Ureter (tissue), 1 donor: ENCODE measurements around the gene KICS2. TPM values are rescaled to one million over a fixed set of nuclear protein-coding genes. Genes with fewer than 3 reads are reported as not detected.
"Not testable (repeated sequence)": the region's sequence is repeated elsewhere in the genome, so short reads cannot be mapped to it uniquely, and the experiment has no call there.

Experiments
- DNase-seq: peaks from one replicate; pipeline ENCODE4 v3.0.0-alpha.2; 2020; ENCODE audit warnings: low spot score
- total RNA-seq: library from RNA; stranded (reverse); gene quantifications from one replicate; pipeline ENCODE4 v1.2.4, GENCODE V29; 2023
- donor health status: DM: yes; HTN: yes; CAD: no.

KICS2 gene
- total RNA-seq: 17.2 TPM

DNA sequence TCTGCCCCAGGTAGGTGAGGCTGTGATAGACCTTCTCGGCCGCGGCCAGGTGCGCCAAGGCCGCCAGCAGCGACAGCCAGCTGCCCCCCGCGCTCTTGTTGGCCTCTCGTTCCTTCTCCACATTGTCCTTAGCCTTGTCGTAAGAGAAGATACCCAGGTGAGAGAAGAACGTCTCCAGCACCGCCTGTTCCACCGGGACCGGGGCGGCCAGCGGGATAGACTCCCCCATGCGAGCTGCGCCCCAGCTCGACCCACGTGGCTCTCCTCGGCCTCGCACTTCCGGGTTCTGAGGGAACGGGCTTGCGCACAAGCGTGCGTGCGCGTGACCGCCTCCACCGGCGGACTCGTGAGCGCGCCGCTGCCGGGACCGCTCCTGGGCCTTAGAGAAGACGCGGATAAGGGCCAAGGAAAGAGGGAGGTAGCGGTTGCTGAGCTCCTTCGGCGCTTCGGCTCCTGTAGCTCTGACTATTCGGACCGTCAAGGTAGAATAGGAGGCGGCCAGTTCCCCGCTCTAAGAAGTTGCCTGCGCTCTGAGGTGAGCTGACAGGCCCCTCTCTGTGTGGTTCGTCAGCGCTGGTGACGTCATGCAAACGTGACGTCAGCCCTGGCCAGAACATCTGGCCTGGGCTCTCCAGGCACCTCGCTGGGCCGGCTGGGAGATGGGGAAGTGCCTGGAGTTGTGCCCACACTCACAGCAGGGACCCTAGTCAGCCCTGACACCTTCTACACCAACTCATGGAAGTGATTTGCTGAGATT lies at the start of gene KICS2:
KICS2 (minus strand) TSS at position 288 of the 757 bp plus-strand sequence; CDS start at position 229, 59 bp downstream.
- DNase-seq: peak; percentile 94

GRCh38 chr12:64270411-64270810 lies 48.3 kb upstream of the KICS2 start:
- no peak for DNase-seq

DNA sequence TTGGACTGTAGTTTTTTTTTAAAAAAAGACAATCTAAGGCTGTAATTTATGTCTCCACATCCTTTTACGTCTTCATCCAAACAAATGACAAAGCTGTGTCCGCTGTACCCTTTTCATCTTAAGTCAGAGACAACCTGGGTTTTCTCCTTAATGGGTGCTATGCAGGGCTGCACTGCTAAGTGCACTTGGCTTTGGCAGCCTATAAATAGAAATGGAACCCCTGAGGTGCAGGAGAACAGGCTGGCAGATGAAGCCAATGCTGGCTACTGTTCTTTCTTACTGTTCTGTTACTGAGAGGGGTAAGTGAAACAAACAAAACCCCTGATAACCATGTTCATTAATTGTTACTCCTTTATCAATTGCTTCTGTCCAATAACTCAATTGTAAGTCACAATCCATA lies 47.1 kb upstream of the KICS2 start:
- no peak for DNase-seq

- DNase-seq: no peak
Measured at GRCh38 chr12:64268409-64268808, 46.3 kb upstream of the KICS2 start.

DNA sequence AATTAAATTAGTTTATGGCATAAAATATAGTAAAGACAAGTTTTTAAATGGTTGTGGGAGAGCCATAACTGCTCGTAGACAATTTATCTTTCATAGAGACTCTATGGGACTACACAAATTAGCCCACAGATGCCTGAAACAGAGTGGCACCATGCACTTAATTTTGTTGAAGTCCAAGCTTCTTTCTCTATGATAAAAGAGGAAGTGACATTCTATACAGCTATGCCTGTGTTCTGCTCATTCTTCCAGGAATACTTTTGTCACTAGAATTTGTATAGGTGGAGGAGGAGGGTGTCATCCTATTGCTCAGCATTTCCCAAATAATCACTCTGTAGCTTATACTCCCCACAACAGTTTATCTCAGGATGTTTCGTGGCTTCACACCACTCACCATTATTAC lies 43.7 kb upstream of the KICS2 start:
- DNase-seq: no peak

DNA sequence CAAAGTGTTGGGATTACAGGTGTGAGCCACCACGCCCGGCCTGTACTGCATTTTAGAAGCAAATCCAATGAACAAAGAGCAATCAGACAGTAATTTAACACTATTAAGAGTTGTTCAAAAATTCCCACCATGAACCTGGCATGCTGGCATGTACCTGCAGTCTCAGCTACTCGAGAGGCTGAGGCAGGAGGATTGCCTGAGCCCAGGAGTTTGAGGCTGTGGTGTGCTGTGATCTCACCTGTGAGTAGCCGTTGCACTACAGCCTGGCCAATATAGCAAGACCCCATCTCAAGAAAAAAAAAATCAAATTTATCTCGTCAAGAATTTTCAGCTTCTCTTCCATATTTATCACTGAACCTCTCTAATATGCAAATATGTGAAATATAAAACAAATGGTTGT lies 39.7 kb upstream of the KICS2 start:
- DNase-seq: no peak

DNA sequence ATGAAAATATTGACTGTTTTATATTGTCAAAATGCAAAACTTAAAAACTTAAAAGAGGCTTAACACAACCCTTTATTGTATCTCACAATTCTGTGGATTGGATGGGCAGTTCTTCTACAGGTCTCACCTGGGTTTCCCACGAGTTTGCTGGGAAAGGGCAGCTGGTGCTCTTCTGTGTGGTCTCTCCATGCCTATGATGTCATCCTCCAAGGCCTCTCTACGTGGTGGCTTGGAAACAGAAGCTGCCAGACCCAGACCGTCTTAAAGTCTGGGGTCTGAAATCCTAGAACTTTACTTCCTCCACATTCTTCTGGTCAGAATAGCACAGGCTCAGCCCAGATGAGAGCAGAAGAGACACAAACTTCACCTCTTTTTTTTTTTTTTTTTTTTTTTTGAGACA lies 36.5 kb upstream of the KICS2 start:
- DNase-seq: no peak

DNA sequence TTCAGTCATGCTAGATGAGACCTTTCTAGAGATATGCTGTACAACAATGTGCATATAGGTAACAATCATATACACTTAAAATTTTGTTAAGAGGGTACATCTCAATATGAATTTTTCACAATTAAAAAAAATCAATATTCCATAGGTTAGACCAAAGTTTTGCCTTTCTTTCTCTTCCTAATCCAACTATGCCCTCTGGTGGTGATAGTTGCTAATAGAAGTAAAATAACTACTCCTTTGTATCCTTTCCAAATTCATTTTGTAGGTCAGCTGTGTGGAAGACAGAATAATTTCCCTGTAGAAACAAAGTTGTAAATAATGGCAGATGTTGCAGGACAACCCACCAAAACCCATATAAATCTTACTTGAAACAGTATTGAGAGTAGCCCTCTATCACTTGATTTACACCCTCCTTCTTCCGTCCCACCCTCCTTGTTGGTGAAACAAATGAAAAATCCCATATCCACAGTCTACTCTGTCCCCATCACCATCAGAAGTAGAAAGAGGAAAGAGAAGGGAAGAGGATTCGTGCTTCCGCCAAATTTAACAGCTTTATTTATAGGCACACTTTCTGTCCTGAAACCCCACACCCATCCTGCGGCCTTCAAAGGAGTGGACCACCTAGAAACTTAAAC lies 34.2 kb upstream of the KICS2 start:
- DNase-seq: no peak

- DNase-seq: no peak
Measured at GRCh38 chr12:64255249-64255648, 33.2 kb upstream of the KICS2 start.

- DNase-seq: no peak
Measured at GRCh38 chr12:64253356-64253755, 31.3 kb upstream of the KICS2 start.

DNA sequence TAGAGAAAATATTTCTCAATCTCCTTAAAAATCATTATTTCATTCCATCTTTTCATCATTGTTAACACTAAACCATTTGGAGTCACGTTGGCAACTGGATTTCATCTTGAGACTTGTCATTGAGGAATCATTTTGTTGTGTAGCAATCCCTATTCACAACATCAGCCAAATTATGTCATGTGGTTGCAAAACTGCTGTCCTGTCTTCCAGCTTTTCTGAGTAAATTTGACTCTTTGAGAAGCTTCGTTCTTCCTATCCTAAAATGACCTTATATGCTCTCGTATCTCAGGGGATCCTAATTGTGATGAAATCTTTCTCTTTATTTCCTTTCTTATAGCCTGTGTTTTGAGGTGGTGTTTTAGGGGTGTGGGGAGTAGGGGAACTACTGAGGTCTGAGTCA lies 30.6 kb upstream of the KICS2 start:
- no peak for DNase-seq

DNA sequence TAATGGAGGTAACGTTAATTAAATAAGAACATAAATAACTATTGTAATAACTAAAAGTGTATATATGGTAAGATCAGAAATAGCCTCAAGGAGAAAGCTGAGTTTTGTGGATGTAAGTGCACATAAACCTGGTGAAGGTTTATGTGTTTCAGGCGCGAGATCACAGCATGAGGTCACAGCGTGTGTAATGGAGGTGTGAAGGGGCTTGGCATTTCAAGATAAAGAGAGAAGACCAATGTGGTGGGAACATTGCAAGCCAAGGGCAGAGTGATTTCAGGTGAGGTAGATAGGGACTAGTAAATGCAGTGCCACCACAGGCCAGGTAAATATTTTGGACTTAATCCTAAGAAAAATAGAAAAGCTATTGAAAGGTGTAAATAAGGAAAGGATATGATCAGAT lies 21.7 kb upstream of the KICS2 start:
- no peak for DNase-seq

DNA sequence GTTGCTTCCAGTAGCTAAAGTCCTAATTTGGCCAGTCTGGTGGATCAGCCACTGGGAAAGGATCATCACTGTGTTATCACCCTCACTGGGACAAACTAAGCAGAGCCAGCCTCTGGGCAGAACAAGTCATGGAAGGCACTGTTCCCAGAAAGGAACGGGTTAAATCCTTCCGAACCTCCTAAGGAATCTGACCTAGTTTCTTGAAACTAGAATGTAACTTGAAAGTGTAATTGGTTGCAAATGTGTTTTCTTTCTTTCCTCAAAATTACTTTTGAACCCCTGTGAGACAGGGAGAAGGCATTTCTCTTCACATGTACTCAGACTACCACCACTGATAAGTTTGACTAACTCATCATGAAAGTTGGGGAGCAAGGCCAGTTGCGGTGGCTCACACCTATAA lies 18.7 kb upstream of the KICS2 start:
- no peak for DNase-seq

- DNase-seq: no peak
Measured at GRCh38 chr12:64237382-64237781, 15.3 kb upstream of the KICS2 start.

DNA sequence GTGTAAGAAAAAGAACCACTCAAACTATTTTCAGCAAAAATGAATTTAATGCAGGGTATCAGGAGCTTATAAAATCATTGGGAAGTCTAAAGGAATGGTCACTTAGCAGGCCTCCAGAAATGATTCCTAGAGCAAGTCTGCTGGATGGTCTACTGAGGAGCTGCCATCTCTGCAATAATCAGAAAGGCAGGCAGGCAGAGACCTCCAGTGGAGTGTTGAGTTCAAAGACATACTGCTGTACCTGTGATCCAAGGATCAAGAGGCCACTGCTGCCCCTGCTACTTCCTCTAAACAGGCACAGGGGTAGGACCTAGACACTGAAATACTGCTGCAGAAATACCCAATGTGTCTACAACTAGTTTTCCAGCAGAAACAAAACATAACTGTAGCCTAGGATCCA lies 14.5 kb upstream of the KICS2 start:
- no peak for DNase-seq

DNA sequence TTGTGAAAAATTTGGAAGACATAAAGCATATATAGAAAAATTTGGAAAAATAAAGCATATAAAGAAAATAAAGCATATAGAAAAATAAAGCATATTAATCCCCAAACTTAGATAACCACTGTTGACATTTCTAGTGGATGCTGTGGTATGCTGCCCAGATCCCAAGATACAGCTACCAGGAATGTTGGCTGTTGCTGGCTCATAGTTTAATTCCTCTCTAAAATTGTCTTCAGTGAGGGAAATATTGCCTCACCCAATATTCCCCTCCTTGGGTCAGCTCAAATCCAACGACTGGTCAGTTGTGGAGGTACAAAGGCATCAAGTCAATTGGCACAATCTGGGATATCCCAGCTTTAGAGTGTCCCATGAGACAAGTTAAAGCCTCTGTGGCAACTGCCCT lies 10.1 kb upstream of the KICS2 start:
- no peak for DNase-seq

- no peak for DNase-seq
Measured at GRCh38 chr12:64229796-64230195, 7.7 kb upstream of the KICS2 start.

DNA sequence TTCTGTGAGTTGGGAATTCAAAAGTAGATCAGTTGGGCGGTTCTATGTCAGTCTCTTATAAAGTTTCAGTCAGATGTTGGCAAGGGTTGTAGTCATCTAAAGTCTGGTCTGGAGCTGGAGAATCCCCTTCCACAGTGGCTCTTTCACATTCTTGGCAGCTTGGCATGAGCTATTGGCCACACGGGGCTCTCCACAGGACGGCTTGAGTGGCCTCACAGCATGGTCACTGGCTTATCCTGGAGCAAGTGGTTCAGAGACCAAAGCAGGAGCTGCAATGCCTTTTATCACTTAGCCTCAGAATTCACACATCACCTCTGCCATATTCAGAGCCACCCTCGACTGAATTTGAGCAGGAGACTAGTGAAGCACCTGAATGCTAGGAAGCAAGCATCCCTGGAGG lies 7.1 kb upstream of the KICS2 start:
- no peak for DNase-seq

- DNase-seq: no peak
Measured at GRCh38 chr12:64225626-64226025, 3.5 kb upstream of the KICS2 start.

- DNase-seq: peak; percentile 85
Measured at GRCh38 chr12:64221651-64222008, 466 bp downstream of the KICS2 start.

DNA sequence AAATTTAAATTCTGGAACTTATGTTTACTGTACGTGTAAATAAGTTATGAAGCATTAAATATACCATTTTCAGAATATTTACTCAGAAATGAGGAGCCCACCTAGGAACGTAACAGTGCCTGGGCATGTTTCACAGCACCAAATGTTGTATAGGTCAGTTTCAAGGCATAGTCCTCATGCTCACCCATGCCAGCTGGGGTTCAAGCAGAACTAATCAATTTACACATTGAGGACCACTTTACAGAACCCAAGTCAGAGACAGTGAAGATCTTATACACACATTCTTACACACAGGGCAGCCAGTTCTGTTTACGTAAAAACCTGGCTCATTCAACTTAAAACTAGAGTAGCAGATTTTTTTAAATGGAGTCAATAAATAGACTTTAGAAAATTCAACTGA lies 2.0 kb downstream of the KICS2 start:
- DNase-seq: no peak

DNA sequence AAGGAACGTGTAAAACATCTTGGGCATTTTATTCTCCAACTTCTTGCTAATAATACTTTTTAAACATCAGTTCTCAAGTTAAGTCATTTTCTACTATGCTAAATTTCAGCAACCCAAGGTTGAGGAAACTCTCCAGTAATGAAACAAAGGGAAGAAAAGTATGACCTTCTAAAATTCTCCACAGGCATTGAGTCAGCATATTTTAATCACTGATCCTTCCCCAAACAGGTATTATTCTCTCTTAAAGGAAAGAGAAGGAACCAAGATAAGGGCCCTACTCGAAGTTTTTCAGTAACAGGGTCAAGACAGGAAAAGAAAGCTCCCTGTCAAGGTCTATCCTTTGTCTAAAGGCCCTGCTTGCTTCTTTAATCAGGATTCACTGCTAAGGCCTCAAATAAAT lies 3.0 kb downstream of the KICS2 start:
- no peak for DNase-seq

GRCh38 chr12:64218597-64218996 lies 3.5 kb downstream of the KICS2 start:
- no peak for DNase-seq

- DNase-seq: not testable (repeated sequence)
Measured at GRCh38 chr12:64217643-64218042, 4.5 kb downstream of the KICS2 start.
